Cardiac fibroblast (primary cell): ENCODE measurements around the gene KCNMB1.

Experiments
- DNase-seq, 2 donors: peaks; one replicate each; pipeline versions ENCODE4 v3.0.0 to v3.0.0-alpha.2; 2010; ENCODE audit warnings: low read depth in 2 of 2
- H3K4me3 ChIP-seq, 2 donors: replicated peaks in 1 of 2; 1 replicate in 1 of 2; 2 replicates in 1 of 2; pipeline ENCODE4 v1.5.1; 2011; ENCODE audit warnings: low read depth in 2 of 2, low read length in 2 of 2, mild to moderate bottlenecking in 2 of 2, moderate library complexity in 1 of 2
- TF ChIP-seq, protein P1 (sequence below): IDR thresholded peaks from one replicate; pipeline ENCODE4 v1.5.1; 2011; ENCODE audit warnings: low read depth, mild to moderate bottlenecking, low read length, inconsistent platforms

Gene KCNMB1

DNA sequence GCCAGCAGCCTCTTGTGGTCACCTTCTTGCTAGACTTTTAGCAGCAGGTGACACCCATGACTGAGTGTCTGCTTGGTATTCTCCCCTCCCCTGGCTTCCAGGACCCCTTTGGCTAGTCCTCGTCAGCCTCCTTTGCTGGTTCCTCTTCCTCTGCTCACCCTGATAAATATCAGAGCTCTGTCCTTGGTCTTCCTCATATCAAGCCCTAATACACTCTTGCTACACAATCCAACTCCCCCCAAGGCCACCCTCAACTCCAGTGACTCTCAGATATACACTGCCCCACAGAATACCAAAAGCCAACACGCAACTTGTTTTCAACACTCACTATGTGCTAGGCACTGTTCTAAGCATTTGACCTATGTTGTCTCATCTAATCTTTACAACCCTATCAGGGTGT is 61.3 kb downstream of the KCNMB1 start:
- TF ChIP-seq, protein P1, sequence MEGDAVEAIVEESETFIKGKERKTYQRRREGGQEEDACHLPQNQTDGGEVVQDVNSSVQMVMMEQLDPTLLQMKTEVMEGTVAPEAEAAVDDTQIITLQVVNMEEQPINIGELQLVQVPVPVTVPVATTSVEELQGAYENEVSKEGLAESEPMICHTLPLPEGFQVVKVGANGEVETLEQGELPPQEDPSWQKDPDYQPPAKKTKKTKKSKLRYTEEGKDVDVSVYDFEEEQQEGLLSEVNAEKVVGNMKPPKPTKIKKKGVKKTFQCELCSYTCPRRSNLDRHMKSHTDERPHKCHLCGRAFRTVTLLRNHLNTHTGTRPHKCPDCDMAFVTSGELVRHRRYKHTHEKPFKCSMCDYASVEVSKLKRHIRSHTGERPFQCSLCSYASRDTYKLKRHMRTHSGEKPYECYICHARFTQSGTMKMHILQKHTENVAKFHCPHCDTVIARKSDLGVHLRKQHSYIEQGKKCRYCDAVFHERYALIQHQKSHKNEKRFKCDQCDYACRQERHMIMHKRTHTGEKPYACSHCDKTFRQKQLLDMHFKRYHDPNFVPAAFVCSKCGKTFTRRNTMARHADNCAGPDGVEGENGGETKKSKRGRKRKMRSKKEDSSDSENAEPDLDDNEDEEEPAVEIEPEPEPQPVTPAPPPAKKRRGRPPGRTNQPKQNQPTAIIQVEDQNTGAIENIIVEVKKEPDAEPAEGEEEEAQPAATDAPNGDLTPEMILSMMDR, result no peak
- DNase-seq, result no peak
- H3K4me3 ChIP-seq, result no peak overlapping the region

DNA sequence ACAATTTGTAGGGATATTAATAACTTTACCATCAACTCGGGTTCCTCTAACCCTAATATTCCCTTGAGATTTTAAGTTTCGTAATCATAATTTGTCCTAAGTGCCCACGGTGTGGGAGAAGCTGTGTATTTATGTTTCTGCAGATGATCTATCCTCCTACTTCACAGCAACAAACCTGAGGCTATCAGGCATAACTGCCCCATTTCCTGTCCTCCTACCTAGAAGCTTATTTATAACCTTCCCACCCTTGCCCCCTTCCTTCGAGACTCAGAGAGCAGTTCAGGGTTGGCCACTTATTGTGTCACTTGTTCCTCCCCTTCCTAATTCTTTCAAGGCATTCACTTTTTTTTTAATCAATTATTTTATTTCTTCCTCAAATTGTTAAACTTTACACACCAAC is 62.0 kb downstream of the KCNMB1 start:
- no peak for DNase-seq
- TF ChIP-seq, protein P1, result no peak
- no peak overlapping the region for H3K4me3 ChIP-seq
